Neural cell (in vitro differentiated cells): ENCODE data around the gene CAAP1. TPM values are rescaled to one million over a fixed set of nuclear protein-coding genes. Genes with fewer than 3 reads are reported as not detected.

ENCODE experiments used
- H2AFZ ChIP-seq: fragments of 200-600, 300-800 bp; sonication (generic), shearing (Covaris generic); 2 replicates; pipeline ENCODE4 v1.6.0; 2014; ENCODE audit warnings: low read depth, mild to moderate bottlenecking, antibody characterized with exemption, low read length, moderate library complexity
- H3F3A ChIP-seq: fragments of 200-600 bp; shearing (Covaris generic); 2 replicates; pipeline ENCODE4 v1.6.1; 2016; ENCODE audit warnings: mild to moderate bottlenecking, moderate library complexity, mixed read lengths, antibody characterized with exemption, low read length; ENCODE audit not compliant: insufficient read depth, poor library complexity, severe bottlenecking
- H3K27ac ChIP-seq: fragments of 200-600, 300-800 bp; sonication (generic), shearing (Covaris generic); 2 replicates; pipeline ENCODE4 v1.5.1; 2014; ENCODE audit warnings: mild to moderate bottlenecking, low read length, moderate library complexity
- H3K27me3 ChIP-seq: fragments of 300-800, 200-600 bp; sonication (generic), shearing (Covaris generic); 2 replicates; pipeline ENCODE4 v1.6.0; 2014; ENCODE audit warnings: mild to moderate bottlenecking, low read depth, low read length, moderate library complexity; ENCODE audit not compliant: insufficient read depth
- H3K36me3 ChIP-seq: fragments of 300-800, 200-600 bp; sonication (generic), shearing (Covaris generic); 2 replicates; pipeline ENCODE4 v1.5.1; 2014; ENCODE audit warnings: mild to moderate bottlenecking, antibody characterized with exemption, low read length, moderate library complexity; ENCODE audit not compliant: insufficient read depth
- H3K4me2 ChIP-seq: fragments of 300-800, 200-600 bp; sonication (generic), shearing (Covaris generic); 2 replicates; pipeline ENCODE4 v1.6.0; 2014; ENCODE audit warnings: mild to moderate bottlenecking, low read length
- H3K4me3 ChIP-seq: fragments of 300-800, 200-600 bp; sonication (generic), shearing (Covaris generic); 2 replicates; pipeline ENCODE4 v1.5.1; 2014; ENCODE audit warnings: mild to moderate bottlenecking, low read length, moderate library complexity
- H3K79me2 ChIP-seq: fragments of 200-600 bp; shearing (Covaris generic); replicated peaks from 2 replicates; pipeline ENCODE4 v1.6.0; 2014; ENCODE audit warnings: mild to moderate bottlenecking, low read length, moderate library complexity; ENCODE audit not compliant: insufficient read depth
- H3K9ac ChIP-seq: fragments of 300-800, 200-600 bp; sonication (generic), shearing (Covaris generic); 2 replicates; pipeline ENCODE4 v1.6.1; 2016; ENCODE audit warnings: mild to moderate bottlenecking, low read length, mixed read lengths
- H3K9me2 ChIP-seq: fragments of 200-600 bp; shearing (Covaris generic); 2 replicates; pipeline ENCODE4 v1.6.1; 2016; ENCODE audit warnings: mild to moderate bottlenecking, low read length, mixed read lengths; ENCODE audit not compliant: insufficient read depth
- H3K9me3 ChIP-seq: fragments of 200-600, 300-800 bp; sonication (generic), shearing (Covaris generic); 2 replicates; pipeline ENCODE4 v1.6.1; 2016; ENCODE audit warnings: mild to moderate bottlenecking, mixed run types, low read length, moderate library complexity, mixed read lengths
- H4K20me1 ChIP-seq: fragments of 200-600 bp; shearing (Covaris generic); 2 replicates; pipeline ENCODE4 v1.6.1; 2016; ENCODE audit warnings: mild to moderate bottlenecking, mixed run types; ENCODE audit not compliant: insufficient read depth
- EP300 ChIP-seq: fragments of 450-650 bp; conservative IDR thresholded peaks from 2 replicates; pipeline ENCODE4 v1.6.1; 2014; ENCODE audit warnings: antibody characterized with exemption, mild to moderate bottlenecking, moderate library complexity; ENCODE audit not compliant: poor library complexity, severe bottlenecking
- EZH2 ChIP-seq: fragments of 200-600, 300-800 bp; shearing (Covaris generic), sonication (generic); IDR thresholded peaks from 2 replicates; pipeline ENCODE4 v1.6.1; 2014; ENCODE audit warnings: antibody characterized with exemption, low read length, borderline replicate concordance, mild to moderate bottlenecking; ENCODE audit not compliant: insufficient read depth, poor library complexity, severe bottlenecking
- MXI1 ChIP-seq: fragments of 450-650 bp; conservative IDR thresholded peaks from 2 replicates; pipeline ENCODE4 v1.6.1; 2014; ENCODE audit warnings: antibody characterized with exemption, mild to moderate bottlenecking; ENCODE audit not compliant: poor library complexity, severe bottlenecking
- POLR2AphosphoS5 ChIP-seq: IDR thresholded peaks from 2 replicates; pipeline ENCODE4 v1.6.1; 2012
- RAD21 ChIP-seq: fragments of 450-650 bp; conservative IDR thresholded peaks from 2 replicates; pipeline ENCODE4 v1.6.1; 2014; ENCODE audit warnings: antibody characterized with exemption, mild to moderate bottlenecking, moderate library complexity
- SMC3 ChIP-seq: fragments of 450-650 bp; conservative IDR thresholded peaks from 2 replicates; pipeline ENCODE4 v1.6.1; 2014; ENCODE audit warnings: antibody characterized with exemption, mild to moderate bottlenecking, moderate library complexity; ENCODE audit not compliant: poor library complexity
- TAF1 ChIP-seq: IDR thresholded peaks from 2 replicates; pipeline ENCODE4 v1.6.1; 2012; ENCODE audit warnings: low read depth
- polyA plus RNA-seq: library from polyadenylated mRNA; depleted of rRNA; stranded (reverse); fragments of >200 nt; gene quantifications from 2 replicates; pipeline ENCODE4 v1.2.3, GENCODE V29; 2014
- TF ChIP-seq, protein P1 (sequence below): IDR thresholded peaks from 2 replicates; pipeline ENCODE4 v1.6.1; 2012; ENCODE audit warnings: borderline replicate concordance
- TF ChIP-seq, protein P2 (sequence below): fragments of 450-650 bp; IDR thresholded peaks from 2 replicates; pipeline ENCODE4 v1.5.1; 2014; ENCODE audit warnings: antibody characterized with exemption, mild to moderate bottlenecking, moderate library complexity; ENCODE audit not compliant: poor library complexity, severe bottlenecking

The CAAP1 gene
- polyA plus RNA-seq, 1 donor from 2014 or later: 14.9 TPM

DNA sequence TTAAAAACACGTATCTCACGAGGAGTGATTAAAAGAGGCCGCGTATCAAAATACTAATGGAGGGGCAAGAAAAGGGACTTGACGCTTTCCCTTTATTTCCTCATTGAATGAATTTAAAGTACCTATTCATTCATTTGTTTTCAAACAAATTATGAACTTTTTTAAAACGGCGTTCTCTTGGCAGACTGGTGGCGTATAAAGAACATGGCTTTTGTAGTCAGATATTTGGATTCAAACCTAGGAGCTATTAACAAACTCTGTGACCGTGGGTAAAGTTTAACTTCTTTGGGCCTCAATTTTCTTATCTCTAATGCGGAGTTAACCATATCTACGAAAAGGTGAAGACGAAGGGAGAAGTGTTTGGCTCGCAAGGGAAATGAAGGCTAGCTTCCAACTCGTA lies 876 bp downstream of the CAAP1 start:
- H3K27me3 ChIP-seq: no peaks in the 10 kb centered on the region
- H3K4me3 ChIP-seq: peak overlapping the region; percentile 89
- no peak for TF ChIP-seq EZH2
- TF ChIP-seq MXI1: no peak
- TF ChIP-seq RAD21: no peak
- TF ChIP-seq, protein P1, sequence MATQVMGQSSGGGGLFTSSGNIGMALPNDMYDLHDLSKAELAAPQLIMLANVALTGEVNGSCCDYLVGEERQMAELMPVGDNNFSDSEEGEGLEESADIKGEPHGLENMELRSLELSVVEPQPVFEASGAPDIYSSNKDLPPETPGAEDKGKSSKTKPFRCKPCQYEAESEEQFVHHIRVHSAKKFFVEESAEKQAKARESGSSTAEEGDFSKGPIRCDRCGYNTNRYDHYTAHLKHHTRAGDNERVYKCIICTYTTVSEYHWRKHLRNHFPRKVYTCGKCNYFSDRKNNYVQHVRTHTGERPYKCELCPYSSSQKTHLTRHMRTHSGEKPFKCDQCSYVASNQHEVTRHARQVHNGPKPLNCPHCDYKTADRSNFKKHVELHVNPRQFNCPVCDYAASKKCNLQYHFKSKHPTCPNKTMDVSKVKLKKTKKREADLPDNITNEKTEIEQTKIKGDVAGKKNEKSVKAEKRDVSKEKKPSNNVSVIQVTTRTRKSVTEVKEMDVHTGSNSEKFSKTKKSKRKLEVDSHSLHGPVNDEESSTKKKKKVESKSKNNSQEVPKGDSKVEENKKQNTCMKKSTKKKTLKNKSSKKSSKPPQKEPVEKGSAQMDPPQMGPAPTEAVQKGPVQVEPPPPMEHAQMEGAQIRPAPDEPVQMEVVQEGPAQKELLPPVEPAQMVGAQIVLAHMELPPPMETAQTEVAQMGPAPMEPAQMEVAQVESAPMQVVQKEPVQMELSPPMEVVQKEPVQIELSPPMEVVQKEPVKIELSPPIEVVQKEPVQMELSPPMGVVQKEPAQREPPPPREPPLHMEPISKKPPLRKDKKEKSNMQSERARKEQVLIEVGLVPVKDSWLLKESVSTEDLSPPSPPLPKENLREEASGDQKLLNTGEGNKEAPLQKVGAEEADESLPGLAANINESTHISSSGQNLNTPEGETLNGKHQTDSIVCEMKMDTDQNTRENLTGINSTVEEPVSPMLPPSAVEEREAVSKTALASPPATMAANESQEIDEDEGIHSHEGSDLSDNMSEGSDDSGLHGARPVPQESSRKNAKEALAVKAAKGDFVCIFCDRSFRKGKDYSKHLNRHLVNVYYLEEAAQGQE: no peak
- TF ChIP-seq TAF1: no peak
- TF ChIP-seq EP300: no peak
- TF ChIP-seq SMC3: no peak
- TF ChIP-seq, protein P2, sequence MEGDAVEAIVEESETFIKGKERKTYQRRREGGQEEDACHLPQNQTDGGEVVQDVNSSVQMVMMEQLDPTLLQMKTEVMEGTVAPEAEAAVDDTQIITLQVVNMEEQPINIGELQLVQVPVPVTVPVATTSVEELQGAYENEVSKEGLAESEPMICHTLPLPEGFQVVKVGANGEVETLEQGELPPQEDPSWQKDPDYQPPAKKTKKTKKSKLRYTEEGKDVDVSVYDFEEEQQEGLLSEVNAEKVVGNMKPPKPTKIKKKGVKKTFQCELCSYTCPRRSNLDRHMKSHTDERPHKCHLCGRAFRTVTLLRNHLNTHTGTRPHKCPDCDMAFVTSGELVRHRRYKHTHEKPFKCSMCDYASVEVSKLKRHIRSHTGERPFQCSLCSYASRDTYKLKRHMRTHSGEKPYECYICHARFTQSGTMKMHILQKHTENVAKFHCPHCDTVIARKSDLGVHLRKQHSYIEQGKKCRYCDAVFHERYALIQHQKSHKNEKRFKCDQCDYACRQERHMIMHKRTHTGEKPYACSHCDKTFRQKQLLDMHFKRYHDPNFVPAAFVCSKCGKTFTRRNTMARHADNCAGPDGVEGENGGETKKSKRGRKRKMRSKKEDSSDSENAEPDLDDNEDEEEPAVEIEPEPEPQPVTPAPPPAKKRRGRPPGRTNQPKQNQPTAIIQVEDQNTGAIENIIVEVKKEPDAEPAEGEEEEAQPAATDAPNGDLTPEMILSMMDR: no peak
- TF ChIP-seq POLR2AphosphoS5: no peak
- H3K27ac ChIP-seq: peak overlapping the region; percentile 94
- peaks cover 40% of the 10 kb centered on the region for H3K79me2 ChIP-seq
- H3K9me3 ChIP-seq: no peaks in the 10 kb centered on the region
- no peaks in the 10 kb centered on the region for H3K9me2 ChIP-seq
- H2AFZ ChIP-seq: peak overlapping the region; percentile 97
- peaks cover 4% of the 10 kb centered on the region for H3F3A ChIP-seq
- H4K20me1 ChIP-seq: no peaks in the 10 kb centered on the region
- peak overlapping the region; percentile 86 for H3K9ac ChIP-seq
- no peaks in the 10 kb centered on the region for H3K36me3 ChIP-seq
- H3K4me2 ChIP-seq: peak overlapping the region; percentile 79

DNA sequence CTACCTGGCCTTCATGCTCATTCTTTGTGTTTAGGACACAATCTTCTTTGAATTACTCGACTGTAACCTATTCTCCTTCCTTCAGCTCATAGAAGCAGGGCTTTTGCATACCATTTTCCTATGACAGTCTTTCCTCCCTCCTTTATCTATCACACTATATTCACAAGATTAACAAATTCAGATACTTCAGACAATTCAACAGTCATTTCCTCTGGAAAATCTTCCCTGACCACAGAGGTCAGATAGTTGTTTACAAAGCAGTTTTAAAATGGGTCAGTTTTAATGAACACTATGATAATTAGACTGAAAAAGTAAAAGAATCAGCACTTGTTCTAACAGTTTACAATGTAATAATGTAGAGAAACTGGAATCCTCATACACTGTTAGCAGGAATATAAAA lies 4.3 kb downstream of the CAAP1 start:
- H3K4me2 ChIP-seq: no peak overlapping the region
- no peaks in the 10 kb centered on the region for H3K27me3 ChIP-seq
- H3K9ac ChIP-seq: no peak overlapping the region
- no peaks in the 10 kb centered on the region for H3K36me3 ChIP-seq
- no peak overlapping the region for H2AFZ ChIP-seq
- H3K4me3 ChIP-seq: no peak overlapping the region
- TF ChIP-seq SMC3 (no peak), MXI1 (no peak), EZH2 (no peak), EP300 (no peak), RAD21 (no peak), TAF1 (no peak)
- TF ChIP-seq, protein P1: no peak
- TF ChIP-seq, protein P2: no peak
- H3K9me2 ChIP-seq: no peaks in the 10 kb centered on the region
- peaks cover 4% of the 10 kb centered on the region for H3F3A ChIP-seq
- H3K79me2 ChIP-seq: peaks cover 40% of the 10 kb centered on the region
- H3K27ac ChIP-seq: no peak overlapping the region
- H4K20me1 ChIP-seq: no peaks in the 10 kb centered on the region
- no peaks in the 10 kb centered on the region for H3K9me3 ChIP-seq
